Neuron (in vitro differentiated cells): Measurements from ENCODE around the gene HOXB13.

Experiments used
- H2AFZ ChIP-seq: one replicate; pipeline ENCODE4 v1.6.1; 2013; ENCODE audit warnings: low read depth, mild to moderate bottlenecking, inconsistent platforms, low read length, moderate library complexity
- H3K27me3 ChIP-seq: one replicate; pipeline ENCODE4 v1.6.1; 2013; ENCODE audit warnings: low read length; ENCODE audit not compliant: insufficient read depth
- H3K36me3 ChIP-seq: one replicate; pipeline ENCODE4 v1.6.1; 2013; ENCODE audit warnings: low read length; ENCODE audit not compliant: insufficient read depth
- H3K4me1 ChIP-seq: one replicate; pipeline ENCODE4 v1.6.1; 2013; ENCODE audit warnings: low read length; ENCODE audit not compliant: insufficient read depth
- H3K4me3 ChIP-seq: 2 replicates; pipeline ENCODE4 v1.5.1; 2013; ENCODE audit warnings: mild to moderate bottlenecking, low read length, moderate library complexity
- H3K9me3 ChIP-seq: one replicate; pipeline ENCODE4 v1.6.1; 2013; ENCODE audit warnings: low read length

Gene HOXB13

DNA sequence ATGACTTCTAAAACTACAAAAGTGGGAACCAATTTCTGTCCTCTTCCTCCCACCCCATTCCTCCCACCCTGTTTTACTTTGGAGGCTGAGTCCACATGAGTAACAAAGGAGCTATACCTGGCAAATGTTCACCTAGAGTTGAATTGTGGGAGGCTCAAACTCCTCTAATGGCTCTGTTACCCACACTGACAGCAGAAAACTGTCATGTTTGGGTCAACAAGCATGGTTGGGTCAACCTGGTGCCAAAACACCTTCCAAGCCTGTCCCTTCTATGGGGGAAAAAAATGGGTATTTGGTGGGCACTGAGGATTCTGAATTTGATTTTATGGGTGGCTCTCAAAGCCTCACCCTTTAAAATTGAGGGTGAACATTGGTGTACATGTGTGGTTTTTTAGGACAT, 12.0 kb upstream of the HOXB13 start:
- H3K4me1 ChIP-seq: no peaks in the 10 kb centered on the region
- no peak overlapping the region for H3K4me3 ChIP-seq
- H3K36me3 ChIP-seq: no peaks in the 10 kb centered on the region
- peaks cover 87% of the 10 kb centered on the region for H3K27me3 ChIP-seq
- H2AFZ ChIP-seq: no peak overlapping the region
- H3K9me3 ChIP-seq: peaks cover 2% of the 10 kb centered on the region

DNA sequence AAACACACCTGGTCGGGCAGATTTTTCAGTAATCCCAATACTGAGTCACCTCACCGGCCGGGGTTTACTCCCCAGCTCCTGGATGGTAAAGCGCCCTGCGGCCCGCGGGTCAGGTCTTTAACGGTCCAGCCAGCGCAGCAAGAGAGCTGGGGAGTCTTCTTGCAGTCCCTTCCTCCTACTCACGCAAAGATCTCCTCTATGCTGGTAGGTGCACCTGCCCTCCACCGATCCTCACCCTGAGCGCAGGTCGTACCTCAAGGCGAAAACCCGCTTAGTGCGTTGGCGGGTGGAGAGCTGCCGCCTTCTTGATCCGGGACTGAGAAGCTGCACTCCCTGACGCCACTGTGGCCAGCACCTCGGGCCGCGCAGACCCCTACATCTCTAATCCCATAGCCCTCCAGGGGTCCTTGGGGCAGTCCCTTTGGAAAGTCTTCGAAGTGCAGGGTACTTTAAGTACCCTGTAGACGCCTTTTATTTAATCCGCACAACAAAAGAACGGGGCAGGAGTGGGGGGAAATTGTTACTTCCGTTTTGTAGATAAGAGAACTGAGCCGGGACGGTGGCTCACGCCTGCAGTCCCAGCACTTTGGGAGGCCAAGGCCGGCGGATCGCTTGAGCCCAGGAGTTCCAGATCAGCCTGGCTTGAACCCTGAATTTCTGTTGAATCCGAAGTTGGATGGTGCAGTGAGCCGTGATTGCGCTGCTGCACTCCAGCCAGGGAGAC, 10.4 kb upstream of the HOXB13 start:
- Histone ChIP-seq H3K27me3 (peaks cover 89% of the 10 kb centered on the region), H3K4me3 (no peak overlapping the region), H2AFZ (no peak overlapping the region), H3K36me3 (no peaks in the 10 kb centered on the region), H3K9me3 (peaks cover 2% of the 10 kb centered on the region), H3K4me1 (no peaks in the 10 kb centered on the region)

DNA sequence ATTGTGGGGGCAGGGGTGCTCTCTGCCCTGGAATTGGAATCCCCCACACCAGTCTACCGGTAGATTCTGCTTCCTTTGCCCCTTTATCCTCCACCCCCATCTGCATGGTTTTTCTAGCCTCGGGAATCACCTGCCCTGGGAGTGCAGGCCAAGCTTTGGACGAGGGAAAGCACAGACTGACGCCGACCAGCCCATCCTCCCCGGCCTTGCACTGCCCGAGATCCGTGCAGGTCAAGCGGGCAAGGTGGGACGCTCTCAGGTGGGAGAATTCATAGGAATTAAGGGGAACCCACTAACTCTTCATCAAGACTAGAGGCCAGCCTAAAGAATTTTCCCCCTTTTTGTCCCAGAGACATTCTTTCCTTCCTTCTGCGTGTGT, 9.9 kb upstream of the HOXB13 start:
- Histone ChIP-seq H3K27me3 (peaks cover 89% of the 10 kb centered on the region), H2AFZ (no peak overlapping the region), H3K9me3 (peaks cover 2% of the 10 kb centered on the region), H3K36me3 (no peaks in the 10 kb centered on the region), H3K4me3 (no peak overlapping the region), H3K4me1 (no peaks in the 10 kb centered on the region)

DNA sequence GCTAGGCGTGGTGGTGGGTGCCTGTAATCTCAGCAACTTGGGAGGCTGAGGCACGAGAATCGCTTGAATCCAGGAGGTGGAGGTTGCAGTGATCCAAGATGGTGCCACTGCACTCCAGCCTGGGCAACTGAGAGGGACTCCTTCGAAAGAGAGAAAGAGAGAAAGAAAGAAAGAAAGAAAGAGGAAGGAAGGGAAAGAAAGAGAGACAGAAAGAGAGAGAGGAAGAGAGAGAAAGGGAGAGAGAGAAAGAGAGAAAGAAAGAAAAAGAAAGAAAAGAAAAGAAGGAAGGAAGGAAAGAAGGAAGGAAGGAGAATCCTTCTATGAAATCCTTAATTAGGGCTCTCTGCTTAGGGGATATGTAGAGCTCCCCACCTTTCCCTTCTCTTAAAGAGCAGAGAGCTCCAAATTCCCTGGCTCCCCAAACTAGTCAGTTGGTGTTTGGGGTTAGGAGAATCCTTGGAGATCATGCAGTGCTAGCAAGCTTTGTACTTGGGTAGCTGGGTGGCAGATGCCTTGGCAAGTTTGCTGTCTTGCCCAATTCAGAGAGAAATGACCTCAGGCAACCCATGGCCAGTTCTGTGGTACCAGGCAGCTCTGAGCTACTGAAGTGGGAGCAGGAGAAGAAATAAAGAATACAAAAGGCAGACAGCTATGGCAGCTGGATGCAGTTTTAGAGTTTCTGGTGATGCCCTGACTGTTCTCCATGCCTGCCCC, 8.9 kb upstream of the HOXB13 start:
- H3K9me3 ChIP-seq: peaks cover 2% of the 10 kb centered on the region
- no peak overlapping the region for H2AFZ ChIP-seq
- H3K36me3 ChIP-seq: no peaks in the 10 kb centered on the region
- no peaks in the 10 kb centered on the region for H3K4me1 ChIP-seq
- peaks cover 89% of the 10 kb centered on the region for H3K27me3 ChIP-seq
- no peak overlapping the region for H3K4me3 ChIP-seq

DNA sequence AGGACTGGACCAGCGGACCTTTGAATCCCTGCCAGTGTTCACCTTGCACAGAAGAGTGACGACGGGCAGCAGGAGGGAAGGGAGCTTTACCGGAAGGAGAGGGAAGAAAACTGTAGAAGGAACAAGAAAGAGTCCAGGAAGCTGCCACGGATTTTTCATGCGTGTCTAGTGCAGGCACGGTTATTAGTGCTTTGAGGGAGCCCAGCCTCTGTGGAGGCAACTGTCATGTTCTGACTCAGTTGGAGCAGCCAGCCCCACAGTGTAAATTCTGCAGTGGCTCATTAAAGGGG, 6.5 kb upstream of the HOXB13 start:
- Histone ChIP-seq H3K9me3 (peaks cover 2% of the 10 kb centered on the region), H3K36me3 (no peaks in the 10 kb centered on the region), H2AFZ (no peak overlapping the region), H3K4me3 (no peak overlapping the region), H3K27me3 (peaks cover 96% of the 10 kb centered on the region), H3K4me1 (no peaks in the 10 kb centered on the region)

DNA sequence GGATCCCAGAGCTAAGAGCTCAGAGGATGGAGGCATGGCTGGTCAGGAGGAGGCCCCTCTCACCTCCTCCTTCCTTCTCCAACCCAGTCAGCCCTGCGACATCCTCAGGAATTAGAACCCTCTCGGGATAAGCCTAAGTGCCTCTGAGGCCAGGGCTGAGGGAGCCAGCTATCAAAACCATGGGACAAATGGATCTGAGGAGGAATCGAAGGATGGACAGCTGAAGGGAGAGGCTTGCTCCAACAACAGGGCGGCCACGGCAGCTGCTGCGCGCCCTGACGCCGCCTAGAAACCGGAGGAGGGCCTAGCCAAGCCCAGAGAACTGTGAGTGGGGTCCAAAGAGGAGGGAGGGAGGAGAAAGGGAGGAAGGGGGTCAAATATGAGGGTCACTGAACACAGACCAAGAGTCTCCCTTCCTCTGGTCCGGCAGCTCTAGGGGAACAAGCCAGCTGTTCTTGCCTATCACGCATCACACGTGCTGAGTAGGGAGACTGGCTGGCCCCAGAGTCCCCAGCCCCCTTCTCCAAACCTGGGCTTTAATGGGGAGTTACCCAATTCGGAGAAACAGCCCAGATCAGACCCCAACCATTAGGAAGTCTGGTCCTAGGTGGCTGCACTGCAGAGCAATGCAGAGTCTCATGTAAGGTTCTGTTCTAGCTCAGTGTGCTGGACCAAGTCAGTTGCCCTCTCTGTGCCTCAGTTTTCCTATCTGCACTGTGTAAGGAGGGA, 5.9 kb upstream of the HOXB13 start:
- Histone ChIP-seq H2AFZ (no peak overlapping the region), H3K4me3 (no peak overlapping the region), H3K9me3 (peaks cover 2% of the 10 kb centered on the region)

DNA sequence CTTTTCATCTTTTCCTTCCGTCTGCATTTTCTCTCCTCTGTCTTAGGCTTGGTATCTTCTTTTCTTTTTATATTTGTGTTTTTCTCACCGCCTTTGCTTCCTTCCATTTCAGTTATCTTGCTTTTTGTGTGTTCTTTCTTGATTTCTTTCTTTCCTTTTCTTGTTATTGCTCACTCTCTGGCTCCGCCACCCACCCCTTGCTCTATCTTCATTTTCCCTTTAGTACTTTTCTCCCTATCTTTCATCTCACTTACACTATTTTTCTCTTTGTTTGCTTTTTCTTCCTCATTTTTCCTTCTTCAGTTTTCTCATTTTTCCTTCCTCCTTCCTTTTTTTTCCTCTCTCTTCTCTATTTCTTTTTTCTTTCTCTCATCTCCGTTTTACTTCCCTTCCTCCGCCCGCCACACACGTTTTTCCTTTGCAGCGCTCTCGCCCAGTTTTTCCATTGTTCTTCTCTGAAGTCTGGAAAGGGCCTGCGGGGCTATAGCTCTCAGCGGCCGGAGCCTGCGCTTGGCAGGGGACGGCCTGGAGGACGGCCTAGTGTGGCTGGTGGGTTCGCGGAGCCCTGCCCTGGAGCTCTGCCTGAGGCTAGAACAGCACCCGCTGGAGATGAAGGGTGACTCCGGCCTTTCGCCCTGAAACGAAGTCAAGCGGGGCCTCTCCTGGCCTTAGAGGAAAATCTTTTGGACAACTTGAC, 5.2 kb upstream of the HOXB13 start:
- no peak overlapping the region for H2AFZ ChIP-seq
- peaks cover 95% of the 10 kb centered on the region for H3K27me3 ChIP-seq
- H3K36me3 ChIP-seq: no peaks in the 10 kb centered on the region
- H3K4me1 ChIP-seq: peaks cover 3% of the 10 kb centered on the region
- no peak overlapping the region for H3K4me3 ChIP-seq
- H3K9me3 ChIP-seq: peaks cover 2% of the 10 kb centered on the region

More for the DNA sequence above, 5.9 kb upstream of the HOXB13 start:
- Histone ChIP-seq H3K27me3 (peaks cover 96% of the 10 kb centered on the region), H3K36me3 (no peaks in the 10 kb centered on the region), H3K4me1 (no peaks in the 10 kb centered on the region)

DNA sequence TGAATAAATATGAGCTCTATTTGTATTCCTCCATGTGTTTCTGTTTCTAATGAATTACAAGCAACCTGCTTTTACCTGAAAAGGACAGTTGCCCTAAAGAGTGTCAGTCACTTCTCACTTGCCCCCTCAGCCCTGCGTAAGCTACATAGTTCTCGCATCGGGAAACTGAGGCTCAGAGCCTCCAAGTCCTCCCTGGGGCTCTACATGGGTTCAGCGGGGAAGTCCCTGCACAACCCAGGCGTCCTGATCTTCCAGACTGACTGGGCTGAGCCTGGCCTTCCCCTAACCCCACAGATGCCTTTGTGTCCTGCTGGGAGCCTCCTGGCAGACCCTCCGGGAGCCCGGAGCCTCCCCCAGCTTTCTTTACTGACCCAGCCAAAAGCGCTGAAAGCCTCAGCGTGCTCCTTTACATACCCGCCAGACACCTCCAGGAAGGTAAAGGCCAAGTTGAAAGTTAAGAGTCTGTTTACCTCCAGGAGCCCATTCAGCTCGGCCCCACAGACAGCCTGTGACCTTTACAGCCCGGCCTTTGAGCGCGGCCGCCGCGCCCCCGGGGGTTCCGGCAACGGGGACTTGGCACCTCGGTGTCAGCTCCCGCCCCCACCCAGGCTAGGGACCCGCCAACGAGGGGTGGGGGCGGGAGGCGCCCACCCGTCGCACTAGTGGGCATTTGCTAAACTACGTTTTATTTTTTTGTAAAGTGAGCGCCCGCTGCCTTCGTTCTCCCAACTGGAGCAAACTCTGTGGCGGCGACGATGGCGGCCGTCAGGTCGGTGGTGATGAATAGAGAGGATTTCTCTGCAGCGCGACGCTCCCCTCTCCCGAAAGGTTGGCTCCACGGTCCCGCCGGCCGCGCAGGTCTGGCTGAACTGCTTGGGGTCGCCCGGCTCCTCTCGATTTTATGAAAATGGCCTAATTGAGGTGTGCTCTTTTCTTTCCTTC, 4.4 kb upstream of the HOXB13 start:
- Histone ChIP-seq H3K27me3 (peaks cover 95% of the 10 kb centered on the region), H3K36me3 (no peaks in the 10 kb centered on the region), H3K4me3 (no peak overlapping the region), H3K4me1 (peaks cover 6% of the 10 kb centered on the region), H2AFZ (no peak overlapping the region), H3K9me3 (no peaks in the 10 kb centered on the region)

DNA sequence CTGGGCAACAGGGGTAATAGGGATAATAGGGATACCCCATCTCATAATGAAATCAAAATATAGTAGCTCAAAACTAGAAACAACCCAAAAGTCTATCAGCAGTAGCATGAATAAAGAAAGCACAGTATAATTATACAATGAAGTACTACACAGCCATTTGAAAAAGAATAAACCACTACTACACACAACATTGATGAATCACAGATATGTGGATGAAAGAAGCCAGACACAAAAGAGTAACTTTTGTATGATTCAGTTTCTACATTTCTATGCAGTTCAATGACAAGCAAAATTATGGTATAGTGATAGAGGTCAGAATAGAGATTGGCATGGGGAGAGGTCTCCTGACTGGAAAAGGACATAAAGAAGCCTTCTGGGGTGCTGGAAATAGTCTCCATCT, 2.8 kb upstream of the HOXB13 start:
- no peak overlapping the region for H3K4me3 ChIP-seq
- H3K9me3 ChIP-seq: no peaks in the 10 kb centered on the region
- no peak overlapping the region for H2AFZ ChIP-seq
- peaks cover 97% of the 10 kb centered on the region for H3K27me3 ChIP-seq
- no peaks in the 10 kb centered on the region for H3K36me3 ChIP-seq
- H3K4me1 ChIP-seq: peaks cover 6% of the 10 kb centered on the region

DNA sequence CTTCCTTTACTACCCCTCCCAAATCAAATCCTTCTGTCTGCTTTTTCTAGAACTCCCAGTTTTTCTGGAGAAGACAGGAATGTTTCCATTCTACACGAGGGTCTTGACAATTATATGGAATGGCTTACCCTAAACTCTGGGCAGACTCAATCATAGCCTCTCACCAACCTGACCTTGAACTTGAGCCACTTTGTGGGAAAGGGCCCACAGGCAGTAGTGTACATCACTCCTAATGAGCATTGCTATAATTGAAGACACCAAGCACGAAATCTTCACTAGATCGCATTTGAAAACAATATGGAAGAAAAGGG, 1.6 kb upstream of the HOXB13 start:
- Histone ChIP-seq H3K4me1 (peaks cover 6% of the 10 kb centered on the region), H3K9me3 (no peaks in the 10 kb centered on the region), H2AFZ (no peak overlapping the region), H3K27me3 (peaks cover 97% of the 10 kb centered on the region), H3K36me3 (no peaks in the 10 kb centered on the region), H3K4me3 (no peak overlapping the region)

DNA sequence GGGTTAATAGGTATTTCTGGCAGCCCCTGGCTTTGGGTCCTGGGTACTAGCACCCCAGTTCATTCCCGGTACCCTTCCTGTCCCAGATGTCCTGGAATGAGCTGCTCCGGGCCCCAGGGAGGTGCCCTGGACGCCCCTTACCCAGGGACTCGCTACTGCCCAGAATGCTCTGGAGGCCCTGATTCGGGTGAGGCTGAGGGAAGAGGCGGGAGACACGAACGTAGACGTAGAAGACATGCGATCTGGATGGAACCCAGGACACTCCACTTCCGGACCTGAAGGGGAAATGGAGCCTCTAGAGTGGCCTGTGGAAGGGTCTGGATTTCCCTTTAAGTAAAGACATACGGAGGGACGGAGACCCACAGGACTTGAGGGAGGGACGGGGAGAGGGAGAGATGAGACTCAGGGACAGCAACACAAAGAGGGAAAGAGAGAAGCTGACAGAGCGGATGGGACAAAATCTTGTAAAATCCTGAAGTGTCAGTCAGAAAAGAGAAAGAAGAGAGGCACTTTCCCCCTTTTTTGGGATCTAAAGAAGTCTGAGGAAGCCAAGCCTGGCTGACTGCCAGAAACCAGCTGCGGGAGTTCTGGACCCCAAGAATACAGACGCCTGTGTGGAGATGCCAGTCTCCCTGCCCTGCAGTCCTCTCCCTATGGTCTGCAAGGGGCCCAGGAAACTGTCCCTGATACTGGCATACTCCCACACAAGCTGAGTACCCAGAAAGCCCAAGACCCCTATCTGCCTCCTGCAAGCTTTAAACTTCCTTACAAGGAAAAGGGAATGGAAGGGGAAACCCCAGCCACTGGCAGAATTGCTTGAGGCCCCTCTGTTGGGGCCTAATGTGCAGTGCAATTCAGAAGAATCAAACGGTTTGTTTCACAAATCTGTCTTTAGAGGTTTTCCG, 1.0 kb upstream of the HOXB13 start:
- Histone ChIP-seq H3K9me3 (no peaks in the 10 kb centered on the region), H3K36me3 (no peaks in the 10 kb centered on the region), H3K4me1 (peaks cover 6% of the 10 kb centered on the region), H3K27me3 (peaks cover 97% of the 10 kb centered on the region), H2AFZ (no peak overlapping the region), H3K4me3 (no peak overlapping the region)
